ENCODE results near the gene CFLAR.
A peak's percentile ranks its signal among the peaks of the same experiment; 100 is the strongest.

The CFLAR gene

GRCh38 chr2:201158111-201158929, 42.4 kb downstream of the CFLAR start (continued):
- no peak for TF ChIP-seq REST (tag by site-specific recombination; IDR thresholded peaks at IDR 0.05)
- no peak for TF ChIP-seq ZNF530 (tag by site-specific recombination; IDR thresholded peaks at IDR 0.05; ENCODE audit: low read depth)
- TF ChIP-seq TRIM28 (IDR thresholded peaks at IDR 0.05; ENCODE audit: borderline replicate concordance, low read length), result no peak
- TF ChIP-seq ZNF623 (tag by site-specific recombination; IDR thresholded peaks at IDR 0.05), result no peak
- TF ChIP-seq ZNF600 (tag by site-specific recombination; IDR thresholded peaks at IDR 0.05), result no peak
- TF ChIP-seq, protein P1, sequence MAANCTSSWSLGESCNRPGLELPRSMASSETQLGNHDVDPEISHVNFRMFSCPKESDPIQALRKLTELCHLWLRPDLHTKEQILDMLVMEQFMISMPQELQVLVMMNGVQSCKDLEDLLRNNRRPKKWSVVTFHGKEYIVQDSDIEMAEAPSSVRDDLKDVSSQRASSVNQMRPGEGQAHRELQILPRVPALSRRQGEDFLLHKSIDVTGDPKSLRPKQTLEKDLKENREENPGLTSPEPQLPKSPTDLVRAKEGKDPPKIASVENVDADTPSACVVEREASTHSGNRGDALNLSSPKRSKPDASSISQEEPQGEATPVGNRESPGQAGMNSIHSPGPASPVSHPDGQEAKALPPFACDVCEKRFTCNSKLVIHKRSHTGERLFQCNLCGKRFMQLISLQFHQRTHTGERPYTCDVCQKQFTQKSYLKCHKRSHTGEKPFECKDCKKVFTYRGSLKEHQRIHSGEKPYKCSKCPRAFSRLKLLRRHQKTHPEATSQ (tag by site-specific recombination; IDR thresholded peaks at IDR 0.05), result no peak
- TF ChIP-seq ZNF654 (tag by site-specific recombination; IDR thresholded peaks at IDR 0.05; ENCODE audit: low read depth), result peak; percentile 55
- TF ChIP-seq, protein P2, sequence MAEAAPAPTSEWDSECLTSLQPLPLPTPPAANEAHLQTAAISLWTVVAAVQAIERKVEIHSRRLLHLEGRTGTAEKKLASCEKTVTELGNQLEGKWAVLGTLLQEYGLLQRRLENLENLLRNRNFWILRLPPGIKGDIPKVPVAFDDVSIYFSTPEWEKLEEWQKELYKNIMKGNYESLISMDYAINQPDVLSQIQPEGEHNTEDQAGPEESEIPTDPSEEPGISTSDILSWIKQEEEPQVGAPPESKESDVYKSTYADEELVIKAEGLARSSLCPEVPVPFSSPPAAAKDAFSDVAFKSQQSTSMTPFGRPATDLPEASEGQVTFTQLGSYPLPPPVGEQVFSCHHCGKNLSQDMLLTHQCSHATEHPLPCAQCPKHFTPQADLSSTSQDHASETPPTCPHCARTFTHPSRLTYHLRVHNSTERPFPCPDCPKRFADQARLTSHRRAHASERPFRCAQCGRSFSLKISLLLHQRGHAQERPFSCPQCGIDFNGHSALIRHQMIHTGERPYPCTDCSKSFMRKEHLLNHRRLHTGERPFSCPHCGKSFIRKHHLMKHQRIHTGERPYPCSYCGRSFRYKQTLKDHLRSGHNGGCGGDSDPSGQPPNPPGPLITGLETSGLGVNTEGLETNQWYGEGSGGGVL (tag by site-specific recombination; IDR thresholded peaks at IDR 0.05), result no peak
- TF ChIP-seq ZNF426 (tag by site-specific recombination; IDR thresholded peaks at IDR 0.05), result no peak
- TF ChIP-seq ZNF704 (tag by site-specific recombination; IDR thresholded peaks at IDR 0.05), result no peak
- no peak for TF ChIP-seq FEZF1 (tag by site-specific recombination; IDR thresholded peaks at IDR 0.05)
- TF ChIP-seq ZNF561 (tag by site-specific recombination; IDR thresholded peaks at IDR 0.05; ENCODE audit: borderline replicate concordance), result no peak
- TF ChIP-seq GFI1B (tag by site-specific recombination; IDR thresholded peaks at IDR 0.05), result no peak
- no peak for TF ChIP-seq ZNF292 (tag by site-specific recombination; IDR thresholded peaks at IDR 0.05; ENCODE audit: borderline replicate concordance, low read depth)
- no peak for TF ChIP-seq ZBTB21 (tag by site-specific recombination; IDR thresholded peaks at IDR 0.05)
- no peak for TF ChIP-seq ZNF23 (tag by site-specific recombination; IDR thresholded peaks at IDR 0.05; ENCODE audit: borderline replicate concordance)
- TF ChIP-seq, protein P3, sequence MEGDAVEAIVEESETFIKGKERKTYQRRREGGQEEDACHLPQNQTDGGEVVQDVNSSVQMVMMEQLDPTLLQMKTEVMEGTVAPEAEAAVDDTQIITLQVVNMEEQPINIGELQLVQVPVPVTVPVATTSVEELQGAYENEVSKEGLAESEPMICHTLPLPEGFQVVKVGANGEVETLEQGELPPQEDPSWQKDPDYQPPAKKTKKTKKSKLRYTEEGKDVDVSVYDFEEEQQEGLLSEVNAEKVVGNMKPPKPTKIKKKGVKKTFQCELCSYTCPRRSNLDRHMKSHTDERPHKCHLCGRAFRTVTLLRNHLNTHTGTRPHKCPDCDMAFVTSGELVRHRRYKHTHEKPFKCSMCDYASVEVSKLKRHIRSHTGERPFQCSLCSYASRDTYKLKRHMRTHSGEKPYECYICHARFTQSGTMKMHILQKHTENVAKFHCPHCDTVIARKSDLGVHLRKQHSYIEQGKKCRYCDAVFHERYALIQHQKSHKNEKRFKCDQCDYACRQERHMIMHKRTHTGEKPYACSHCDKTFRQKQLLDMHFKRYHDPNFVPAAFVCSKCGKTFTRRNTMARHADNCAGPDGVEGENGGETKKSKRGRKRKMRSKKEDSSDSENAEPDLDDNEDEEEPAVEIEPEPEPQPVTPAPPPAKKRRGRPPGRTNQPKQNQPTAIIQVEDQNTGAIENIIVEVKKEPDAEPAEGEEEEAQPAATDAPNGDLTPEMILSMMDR (tag by site-specific recombination; IDR thresholded peaks at IDR 0.05), result peak; percentile 62
- TF ChIP-seq ZNF677 (tag by site-specific recombination; IDR thresholded peaks at IDR 0.05), result no peak

All from HEK293 (cell line).